GM18507 (cell line): ENCODE results near the gene MYO1F.

Experiments
- DNase-seq: peaks from one replicate; pipeline ENCODE4 v3.0.0; 2011; ENCODE audit warnings: low read depth; ENCODE audit not compliant: insufficient read length; ENCODE audit errors: extremely low spot score
- FAIRE-seq: peaks from 2 replicates; lab custom pipeline; 2011; peaks lifted over from hg19 to GRCh38; lab: Jason Lieb, UNC

The MYO1F gene

GRCh38 chr19:8503510-8503909 is 73.7 kb downstream of the MYO1F start:
- DNase-seq (no peak), FAIRE-seq (no peak)

GRCh38 chr19:8501981-8502380 is 75.3 kb downstream of the MYO1F start:
- no peak for FAIRE-seq

GRCh38 chr19:8501516-8501915 is 75.7 kb downstream of the MYO1F start:
- DNase-seq (no peak), FAIRE-seq (no peak)

More at GRCh38 chr19:8501981-8502380, 75.3 kb downstream of the MYO1F start:
- DNase-seq: no peak

DNA sequence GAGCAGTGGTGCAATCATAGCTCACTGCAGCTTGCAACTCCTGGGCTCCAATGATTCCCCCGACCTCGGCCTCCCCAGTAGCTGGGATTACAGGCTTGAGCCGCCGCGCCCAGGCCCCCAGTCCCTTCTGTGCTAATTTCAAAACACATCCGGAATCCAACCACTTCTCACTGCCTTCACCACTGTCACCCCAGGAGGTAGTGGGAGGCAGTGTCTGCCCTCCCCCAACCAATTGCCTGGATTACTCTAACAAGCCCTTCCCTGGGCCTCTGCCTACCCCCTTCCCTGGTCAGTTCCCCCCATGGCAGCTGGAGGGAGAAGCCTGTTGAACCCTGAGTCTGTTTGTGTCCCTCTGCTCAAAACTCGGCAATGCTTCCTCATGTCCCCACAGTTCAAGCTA is 77.1 kb downstream of the MYO1F start:
- FAIRE-seq (no peak), DNase-seq (no peak)

- FAIRE-seq (no peak), DNase-seq (no peak)
Observed at GRCh38 chr19:8499048-8499833, 78.0 kb downstream of the MYO1F start.

DNA sequence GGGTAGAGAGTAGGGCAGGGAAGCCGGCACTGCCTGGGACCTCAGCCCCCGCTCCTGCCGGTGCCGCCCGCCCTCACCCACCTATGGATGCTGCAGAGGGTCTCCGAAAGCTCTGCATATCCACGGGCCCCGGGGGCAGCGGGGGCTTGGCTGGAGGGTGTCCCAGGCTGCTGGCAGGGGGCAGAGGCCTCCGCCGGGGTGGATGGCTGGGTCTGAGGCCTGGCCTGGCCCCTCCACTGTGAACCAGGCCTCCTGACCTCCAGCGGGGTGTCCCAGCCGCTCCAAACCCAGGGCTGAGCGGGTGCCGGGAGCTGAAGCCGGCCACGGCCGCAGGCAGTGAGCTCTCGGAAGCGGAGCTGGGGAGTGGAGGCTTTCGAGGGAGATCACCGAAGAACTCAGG is 78.9 kb downstream of the MYO1F start:
- DNase-seq (no peak), FAIRE-seq (no peak)

DNA sequence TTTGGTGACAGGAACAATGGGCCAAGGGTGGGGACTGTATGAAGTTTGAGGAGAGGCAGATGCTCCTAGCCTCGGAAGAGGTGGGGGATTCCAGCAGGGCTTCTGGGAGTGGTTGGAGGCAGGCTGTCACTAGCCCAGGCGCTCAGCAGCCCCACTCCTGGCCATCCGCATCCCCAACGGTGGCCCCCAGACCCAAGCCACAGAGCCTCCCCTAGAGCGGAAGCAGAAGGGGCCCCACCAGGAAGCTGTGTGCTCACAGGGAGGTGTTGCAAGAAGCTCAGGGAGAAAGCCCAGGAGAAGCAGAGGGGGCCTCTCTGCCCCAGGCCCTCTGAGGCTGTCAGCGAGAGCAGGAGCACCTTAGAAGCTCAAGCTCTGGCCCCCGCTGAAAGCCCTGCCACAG is 83.1 kb downstream of the MYO1F start:
- FAIRE-seq (no peak), DNase-seq (no peak)

DNA sequence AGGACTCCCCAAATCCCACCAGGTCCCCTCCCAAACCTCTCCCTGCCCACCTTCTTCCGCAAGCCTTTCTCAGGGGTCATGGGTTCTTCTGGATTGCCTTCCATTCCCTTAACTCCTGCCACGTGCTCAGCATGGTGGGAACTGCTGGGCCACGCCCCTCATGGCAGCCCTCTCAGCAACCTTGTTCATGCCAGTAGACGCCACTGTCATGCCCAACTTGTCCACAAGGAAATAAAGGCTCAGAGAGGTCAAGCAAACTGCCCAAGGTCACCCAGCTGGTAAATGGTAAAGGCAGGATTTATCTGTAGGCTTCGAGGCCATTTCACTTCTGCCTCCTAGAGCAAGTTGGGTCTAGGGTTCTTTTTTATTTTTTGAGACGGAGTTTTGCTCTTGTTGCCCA is 85.7 kb downstream of the MYO1F start:
- FAIRE-seq (no peak), DNase-seq (no peak)

- DNase-seq (no peak), FAIRE-seq (no peak)
Observed at GRCh38 chr19:8490873-8491272, 86.4 kb downstream of the MYO1F start.

GRCh38 chr19:8490395-8490760 is 86.9 kb downstream of the MYO1F start:
- no peak for DNase-seq
- FAIRE-seq: no peak

GRCh38 chr19:8489561-8490394 is 87.5 kb downstream of the MYO1F start:
- FAIRE-seq (no peak), DNase-seq (no peak)

- DNase-seq: no peak
- FAIRE-seq: no peak
Observed at GRCh38 chr19:8488365-8488764, 88.9 kb downstream of the MYO1F start.

DNA sequence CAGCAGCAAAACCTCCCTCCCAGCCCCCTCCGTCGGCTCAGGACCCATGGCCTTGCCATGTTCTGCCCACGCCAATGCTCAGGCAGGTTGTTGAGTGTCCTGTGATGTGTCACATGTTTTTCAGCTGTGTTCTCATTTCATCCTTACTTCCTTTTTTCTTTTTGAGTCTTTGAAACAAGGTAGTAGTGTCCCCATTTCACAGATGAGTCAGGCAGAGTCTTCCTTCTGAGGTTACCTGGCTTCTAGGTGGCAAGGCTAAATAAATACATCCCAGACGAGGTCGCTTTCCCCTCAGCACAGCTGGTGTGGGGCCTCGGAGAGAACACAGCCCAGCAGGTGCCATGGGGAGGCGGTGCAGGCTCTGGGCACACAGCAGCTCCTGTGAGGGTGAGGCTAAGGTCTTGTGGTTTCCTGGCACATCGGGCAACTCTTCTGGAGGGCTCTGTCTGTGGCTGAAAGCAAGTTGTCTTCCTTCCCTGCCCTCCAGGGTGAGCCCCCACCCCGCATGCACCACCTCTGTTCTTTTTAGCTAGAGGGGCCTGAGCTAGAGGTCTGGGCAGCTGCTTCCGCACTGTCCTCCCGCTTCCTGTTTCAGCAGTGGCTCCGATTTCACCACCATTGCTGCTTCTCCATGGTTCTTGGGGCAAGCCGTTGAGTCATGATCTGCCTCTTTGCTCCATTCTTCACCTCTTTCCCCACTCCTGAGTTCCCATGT is 89.9 kb downstream of the MYO1F start:
- DNase-seq: no peak
- FAIRE-seq: peak; percentile 89

DNA sequence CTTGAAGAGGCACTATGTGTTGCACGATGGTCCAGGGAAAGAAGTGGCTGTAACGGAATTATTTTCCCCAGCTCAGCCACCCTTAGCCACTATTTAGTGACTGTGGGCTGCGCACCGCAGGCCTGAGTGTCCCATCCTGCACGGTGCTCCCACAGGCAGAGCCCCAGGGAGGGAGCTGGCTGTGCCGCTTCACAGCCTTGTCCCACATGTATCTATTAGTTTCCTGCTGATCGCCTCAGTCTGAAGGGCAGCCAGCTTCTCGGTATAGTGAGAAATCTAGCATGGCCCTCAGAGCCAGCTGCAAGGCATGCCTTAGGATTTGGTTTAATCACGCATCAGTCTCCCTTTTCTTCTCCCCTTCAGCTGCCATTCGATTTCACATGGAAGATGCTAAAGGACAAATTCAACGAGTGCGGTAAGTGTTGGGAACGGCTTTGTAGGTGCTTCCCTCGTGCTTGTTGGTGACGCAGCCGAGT is 90.5 kb downstream of the MYO1F start:
- DNase-seq (no peak), FAIRE-seq (no peak)

DNA sequence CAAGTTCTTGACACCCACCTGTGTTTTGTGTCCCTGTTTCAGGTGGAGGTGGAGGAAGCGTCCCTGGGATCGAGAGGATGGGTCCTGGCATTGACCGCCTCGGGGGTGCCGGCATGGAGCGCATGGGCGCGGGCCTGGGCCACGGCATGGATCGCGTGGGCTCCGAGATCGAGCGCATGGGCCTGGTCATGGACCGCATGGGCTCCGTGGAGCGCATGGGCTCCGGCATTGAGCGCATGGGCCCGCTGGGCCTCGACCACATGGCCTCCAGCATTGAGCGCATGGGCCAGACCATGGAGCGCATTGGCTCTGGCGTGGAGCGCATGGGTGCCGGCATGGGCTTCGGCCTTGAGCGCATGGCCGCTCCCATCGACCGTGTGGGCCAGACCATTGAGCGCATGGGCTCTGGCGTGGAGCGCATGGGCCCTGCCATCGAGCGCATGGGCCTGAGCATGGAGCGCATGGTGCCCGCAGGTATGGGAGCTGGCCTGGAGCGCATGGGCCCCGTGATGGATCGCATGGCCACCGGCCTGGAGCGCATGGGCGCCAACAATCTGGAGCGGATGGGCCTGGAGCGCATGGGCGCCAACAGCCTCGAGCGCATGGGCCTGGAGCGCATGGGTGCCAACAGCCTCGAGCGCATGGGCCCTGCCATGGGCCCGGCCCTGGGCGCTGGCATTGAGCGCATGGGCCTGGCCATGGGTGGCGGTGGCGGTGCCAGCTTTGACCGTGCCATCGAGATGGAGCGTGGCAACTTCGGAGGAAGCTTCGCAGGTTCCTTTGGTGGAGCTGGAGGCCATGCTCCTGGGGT is 91.5 kb downstream of the MYO1F start:
- FAIRE-seq (no peak), DNase-seq (no peak)

GRCh38 chr19:8484331-8484894 is 92.8 kb downstream of the MYO1F start:
- DNase-seq (no peak), FAIRE-seq (no peak)

- DNase-seq: no peak
- no peak for FAIRE-seq
Observed at GRCh38 chr19:8483165-8483564, 94.1 kb downstream of the MYO1F start.

GRCh38 chr19:8482696-8483095 is 94.5 kb downstream of the MYO1F start:
- FAIRE-seq (no peak), DNase-seq (no peak)

GRCh38 chr19:8481616-8482015 is 95.6 kb downstream of the MYO1F start:
- FAIRE-seq (no peak), DNase-seq (no peak)
